Right atrium auricular region (tissue), 2 donors: ENCODE results near the gene JMJD1C. TPM values are rescaled to one million over a fixed set of nuclear protein-coding genes. Genes with fewer than 3 reads are reported as not detected.

Source experiments
- DNase-seq: peaks from one replicate; pipeline ENCODE4 v3.0.0-alpha.2; 2019; ENCODE audit warnings: low spot score
- H3K27ac ChIP-seq, 2 donors: fragments of 200-600 bp; sonication (generic); 1 replicate in 1 of 2; 2 replicates in 1 of 2; pipeline ENCODE4 v1.5.1; 2016 to 2019
- H3K27me3 ChIP-seq, 2 donors: fragments of 200-600 bp; sonication (generic); one replicate each; pipeline versions ENCODE4 v1.5.1 to v1.6.0; 2017 to 2019
- H3K36me3 ChIP-seq: fragments of 200-600 bp; sonication (generic); one replicate; pipeline ENCODE4 v1.5.1; 2016
- H3K4me1 ChIP-seq, 2 donors: fragments of 200-600 bp; sonication (generic); one replicate each; pipeline versions ENCODE4 v1.5.1 to v1.6.0; 2017 to 2019
- H3K4me3 ChIP-seq, 2 donors: fragments of 200-600 bp; sonication (generic); 1 replicate in 1 of 2; 2 replicates in 1 of 2; pipeline ENCODE4 v1.5.1; 2017 to 2019; ENCODE audit warnings: mild to moderate bottlenecking in 1 of 2, moderate library complexity in 1 of 2
- H3K9me3 ChIP-seq, 2 donors: fragments of 200-600 bp; sonication (generic); one replicate each; pipeline ENCODE4 v1.5.1; 2019
- total RNA-seq, 2 donors: library from RNA; depleted of rRNA; stranded (reverse); fragments of >200 nt; gene quantifications; one replicate each; pipeline ENCODE4 v1.1.0, GENCODE V29; 2016
- TF ChIP-seq, protein P1 (sequence below), 2 donors: fragments of 200-600 bp; sonication (generic); IDR thresholded peaks; one replicate each; pipeline ENCODE4 v1.5.1; 2019; ENCODE audit warnings: antibody characterized with exemption in 2 of 2

The JMJD1C gene
- total RNA-seq, 2 donors from 2014 or later: 45.5 to 57.6 TPM

DNA sequence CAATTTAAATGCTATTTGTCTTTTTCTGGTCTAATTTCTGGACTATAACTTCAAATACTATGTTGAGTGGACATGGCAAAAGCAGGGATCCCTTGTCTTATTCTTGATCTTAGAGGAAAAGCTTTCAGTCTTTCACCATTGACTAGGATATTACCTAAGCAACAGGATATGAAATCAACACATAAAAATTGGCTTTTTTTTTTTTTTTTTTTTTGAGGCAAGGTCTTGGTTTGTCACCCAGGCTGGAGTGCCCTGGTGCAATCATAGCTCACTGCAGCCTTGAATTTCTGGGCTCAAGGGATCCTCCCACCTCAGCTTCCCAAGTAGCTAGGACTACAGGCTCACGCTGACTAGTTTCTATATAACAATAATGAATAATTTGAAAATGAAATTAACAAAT, 90.8 kb downstream of the JMJD1C start:
- DNase-seq: no peak
- Histone ChIP-seq H3K27me3 (no peaks in the 10 kb centered on the region), H3K4me1 (no peaks in the 10 kb centered on the region), H3K36me3 (no peaks in the 10 kb centered on the region), H3K4me3 (no peak overlapping the region), H3K27ac (no peak overlapping the region), H3K9me3 (no peaks in the 10 kb centered on the region)
- TF ChIP-seq, protein P1, sequence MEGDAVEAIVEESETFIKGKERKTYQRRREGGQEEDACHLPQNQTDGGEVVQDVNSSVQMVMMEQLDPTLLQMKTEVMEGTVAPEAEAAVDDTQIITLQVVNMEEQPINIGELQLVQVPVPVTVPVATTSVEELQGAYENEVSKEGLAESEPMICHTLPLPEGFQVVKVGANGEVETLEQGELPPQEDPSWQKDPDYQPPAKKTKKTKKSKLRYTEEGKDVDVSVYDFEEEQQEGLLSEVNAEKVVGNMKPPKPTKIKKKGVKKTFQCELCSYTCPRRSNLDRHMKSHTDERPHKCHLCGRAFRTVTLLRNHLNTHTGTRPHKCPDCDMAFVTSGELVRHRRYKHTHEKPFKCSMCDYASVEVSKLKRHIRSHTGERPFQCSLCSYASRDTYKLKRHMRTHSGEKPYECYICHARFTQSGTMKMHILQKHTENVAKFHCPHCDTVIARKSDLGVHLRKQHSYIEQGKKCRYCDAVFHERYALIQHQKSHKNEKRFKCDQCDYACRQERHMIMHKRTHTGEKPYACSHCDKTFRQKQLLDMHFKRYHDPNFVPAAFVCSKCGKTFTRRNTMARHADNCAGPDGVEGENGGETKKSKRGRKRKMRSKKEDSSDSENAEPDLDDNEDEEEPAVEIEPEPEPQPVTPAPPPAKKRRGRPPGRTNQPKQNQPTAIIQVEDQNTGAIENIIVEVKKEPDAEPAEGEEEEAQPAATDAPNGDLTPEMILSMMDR (IDR thresholded peaks at IDR 0.05): no peak

DNA sequence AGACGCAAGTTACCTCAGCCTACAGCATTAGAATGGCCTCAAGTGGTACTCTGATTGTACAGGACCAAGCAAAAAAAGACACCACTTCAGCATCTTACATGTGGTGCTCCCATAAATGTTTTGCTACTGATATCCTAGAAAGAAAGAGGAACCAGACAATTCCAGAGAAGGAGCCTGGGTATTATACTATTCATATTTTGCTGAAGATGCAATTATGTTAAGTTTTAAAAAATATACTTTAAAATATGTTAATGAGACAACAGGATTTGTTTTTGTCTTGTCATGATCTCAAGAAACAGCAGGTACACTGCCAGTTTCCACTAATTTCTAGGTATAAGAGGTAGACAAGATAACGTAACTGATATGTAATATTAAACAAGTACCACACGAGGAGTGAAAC, 92.6 kb downstream of the JMJD1C start:
- no peaks in the 10 kb centered on the region for H3K27me3 ChIP-seq
- TF ChIP-seq, protein P1 (IDR thresholded peaks at IDR 0.05): no peak
- no peak for DNase-seq
- no peak overlapping the region for H3K27ac ChIP-seq
- no peak overlapping the region for H3K4me3 ChIP-seq
- no peaks in the 10 kb centered on the region for H3K9me3 ChIP-seq
- H3K4me1 ChIP-seq: no peaks in the 10 kb centered on the region
- no peaks in the 10 kb centered on the region for H3K36me3 ChIP-seq

DNA sequence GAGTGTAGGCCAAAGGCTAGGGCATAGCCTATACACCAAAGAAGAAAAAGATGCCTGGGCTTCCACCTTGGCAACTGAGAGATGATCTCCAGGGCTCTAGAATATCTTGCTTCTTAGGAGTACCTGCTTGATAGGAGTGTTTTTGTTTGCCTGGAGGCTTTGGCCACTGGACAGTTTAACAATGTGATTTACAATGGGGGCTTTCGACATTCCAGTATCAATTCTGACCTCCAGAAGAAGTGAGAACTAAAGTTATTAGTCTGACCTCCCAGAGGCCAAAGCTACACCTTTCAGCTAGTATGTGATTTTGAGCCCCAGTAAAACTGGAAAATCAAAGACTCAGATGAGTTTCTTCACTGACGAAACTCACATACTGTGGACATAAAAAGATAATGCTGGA, 96.1 kb downstream of the JMJD1C start:
- no peak for DNase-seq
- TF ChIP-seq, protein P1 (IDR thresholded peaks at IDR 0.05): no peak
- H3K36me3 ChIP-seq: no peaks in the 10 kb centered on the region
- H3K27ac ChIP-seq: no peak overlapping the region
- H3K4me3 ChIP-seq: no peak overlapping the region
- peaks cover 0 to 5% of the 10 kb centered on the region in 2 donors for H3K4me1 ChIP-seq
- no peaks in the 10 kb centered on the region for H3K27me3 ChIP-seq
- no peaks in the 10 kb centered on the region for H3K9me3 ChIP-seq

DNA sequence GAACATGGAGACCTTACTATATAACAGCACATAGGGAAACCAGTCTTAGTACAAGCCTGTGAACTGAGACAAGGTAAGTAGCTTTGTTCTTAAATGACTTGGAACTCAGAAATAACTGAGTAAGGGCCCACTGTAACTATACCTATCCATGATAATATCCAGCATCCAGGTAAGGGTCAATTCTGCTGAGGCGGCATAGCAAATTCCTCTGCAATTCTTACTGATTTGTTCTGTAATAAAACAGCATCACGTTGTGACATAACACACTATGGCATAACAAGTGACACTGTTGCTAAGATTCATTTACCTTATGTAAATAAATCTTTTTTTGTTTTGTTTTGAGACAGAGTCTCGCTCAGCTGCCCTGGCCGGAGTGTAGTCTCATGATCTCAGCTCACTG, 97.4 kb downstream of the JMJD1C start:
- no peaks in the 10 kb centered on the region for H3K27me3 ChIP-seq
- no peak overlapping the region for H3K27ac ChIP-seq
- DNase-seq: no peak
- TF ChIP-seq, protein P1 (IDR thresholded peaks at IDR 0.05): no peak
- H3K4me3 ChIP-seq: no peak overlapping the region
- no peaks in the 10 kb centered on the region for H3K36me3 ChIP-seq
- H3K4me1 ChIP-seq: peaks cover 0 to 5% of the 10 kb centered on the region in 2 donors
- H3K9me3 ChIP-seq: no peaks in the 10 kb centered on the region

DNA sequence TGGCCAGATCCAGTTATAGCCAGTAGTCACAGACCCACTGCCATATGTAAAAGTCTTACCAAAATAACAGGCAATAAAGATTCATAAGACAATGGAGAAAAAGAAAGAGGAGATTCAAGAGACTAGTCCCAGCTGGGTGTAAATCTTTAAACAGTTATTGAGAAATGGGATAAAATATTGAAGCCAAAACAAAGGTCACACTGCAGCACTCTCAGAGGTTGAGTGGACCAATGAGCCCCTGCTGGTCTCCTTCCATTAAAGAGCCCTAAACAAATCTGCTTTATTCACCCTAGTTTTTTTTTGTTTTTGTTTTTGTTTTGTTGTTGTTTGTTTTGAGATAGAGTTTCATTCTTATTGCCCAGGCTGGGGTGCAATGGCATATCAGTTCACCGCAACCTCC, 98.8 kb downstream of the JMJD1C start:
- H3K9me3 ChIP-seq: no peaks in the 10 kb centered on the region

More for the DNA sequence above, 98.8 kb downstream of the JMJD1C start:
- H3K4me1 ChIP-seq: peaks cover 0 to 5% of the 10 kb centered on the region in 2 donors
- H3K36me3 ChIP-seq: no peaks in the 10 kb centered on the region
- no peak overlapping the region for H3K4me3 ChIP-seq
- no peak overlapping the region for H3K27ac ChIP-seq
- no peak for DNase-seq
- H3K27me3 ChIP-seq: no peaks in the 10 kb centered on the region
- TF ChIP-seq, protein P1 (IDR thresholded peaks at IDR 0.05): no peak
